ENCODE measurements around the gene DIO2.

The DIO2 gene

GRCh38 chr14:80167793-80168448 lies 43.4 kb downstream of the DIO2 start:
- no peak for DNase-seq

GRCh38 chr14:80164991-80165721 lies 46.1 kb downstream of the DIO2 start:
- DNase-seq = no peak

GRCh38 chr14:80152763-80153162 lies 58.5 kb downstream of the DIO2 start:
- DNase-seq = no peak

- DNase-seq = no peak
Measured at GRCh38 chr14:80152166-80152565, 59.1 kb downstream of the DIO2 start.

- no peak for DNase-seq
Measured at GRCh38 chr14:80150301-80150700, 61.0 kb downstream of the DIO2 start.
